Kidney tubule cell (primary cell): ENCODE data around the gene PTPRB.

ENCODE experiments used
- DNase-seq: peaks from one replicate; pipeline ENCODE4 v3.0.0-alpha.2; 2018; ENCODE audit warnings: low spot score

Gene PTPRB

GRCh38 chr12:70637303-70638085 lies at the start of gene PTPRB:
Gene PTPRB, minus strand, starts transcription at chr12:70637429. Its CDS starts 34 bp downstream, at chr12:70637395.
- no peak for DNase-seq

GRCh38 chr12:70686907-70687306 lies 49.7 kb upstream of the PTPRB start:
- DNase-seq: no peak

- no peak for DNase-seq
These were observed 49.1 kb upstream of the PTPRB start for GRCh38 chr12:70686299-70686698.

GRCh38 chr12:70683976-70684375 lies 46.7 kb upstream of the PTPRB start:
- DNase-seq: no peak

- no peak for DNase-seq
These were observed 34.5 kb upstream of the PTPRB start for GRCh38 chr12:70671698-70672097.

GRCh38 chr12:70670948-70671347 lies 33.7 kb upstream of the PTPRB start:
- no peak for DNase-seq

GRCh38 chr12:70667253-70667652 lies 30.0 kb upstream of the PTPRB start:
- no peak for DNase-seq

- DNase-seq: no peak
These were observed 29.1 kb upstream of the PTPRB start for GRCh38 chr12:70666364-70666763.

GRCh38 chr12:70664465-70664881 lies 27.2 kb upstream of the PTPRB start:
- DNase-seq: no peak

- DNase-seq: no peak
These were observed 26.6 kb upstream of the PTPRB start for GRCh38 chr12:70663838-70664237.

- peak; percentile 86 for DNase-seq
These were observed 24.4 kb upstream of the PTPRB start for GRCh38 chr12:70661466-70662161.

- peak; percentile 92 for DNase-seq
These were observed 23.5 kb upstream of the PTPRB start for GRCh38 chr12:70660620-70661219.

GRCh38 chr12:70660002-70660604 lies 22.9 kb upstream of the PTPRB start:
- no peak for DNase-seq

- no peak for DNase-seq
These were observed 21.9 kb upstream of the PTPRB start for GRCh38 chr12:70659077-70659606.

GRCh38 chr12:70657616-70658286 lies 20.5 kb upstream of the PTPRB start:
- DNase-seq: no peak

GRCh38 chr12:70652451-70652850 lies 15.2 kb upstream of the PTPRB start:
- no peak for DNase-seq

- peak; percentile 49 for DNase-seq
These were observed 11.6 kb upstream of the PTPRB start for GRCh38 chr12:70648831-70649230.

- peak; percentile 48 for DNase-seq
These were observed 11.0 kb upstream of the PTPRB start for GRCh38 chr12:70648191-70648590.

- peak; percentile 75 for DNase-seq
These were observed 9.6 kb upstream of the PTPRB start for GRCh38 chr12:70646850-70647249.

- peak; percentile 97 for DNase-seq
These were observed 8.5 kb upstream of the PTPRB start for GRCh38 chr12:70645494-70646317.

- DNase-seq: peak; percentile 19
These were observed 7.6 kb upstream of the PTPRB start for GRCh38 chr12:70644861-70645260.
